HG02870 (cell line): Measurements from ENCODE around the gene NRXN2.

ENCODE experiments used
- ATAC-seq: cut with Tn5 transposase; IDR thresholded peaks from one replicate; pipeline ENCODE4 v1.9.1; 2021; ENCODE audit warnings: mild to moderate bottlenecking, moderate library complexity; ENCODE audit not compliant: unreplicated experiment

The NRXN2 gene

DNA sequence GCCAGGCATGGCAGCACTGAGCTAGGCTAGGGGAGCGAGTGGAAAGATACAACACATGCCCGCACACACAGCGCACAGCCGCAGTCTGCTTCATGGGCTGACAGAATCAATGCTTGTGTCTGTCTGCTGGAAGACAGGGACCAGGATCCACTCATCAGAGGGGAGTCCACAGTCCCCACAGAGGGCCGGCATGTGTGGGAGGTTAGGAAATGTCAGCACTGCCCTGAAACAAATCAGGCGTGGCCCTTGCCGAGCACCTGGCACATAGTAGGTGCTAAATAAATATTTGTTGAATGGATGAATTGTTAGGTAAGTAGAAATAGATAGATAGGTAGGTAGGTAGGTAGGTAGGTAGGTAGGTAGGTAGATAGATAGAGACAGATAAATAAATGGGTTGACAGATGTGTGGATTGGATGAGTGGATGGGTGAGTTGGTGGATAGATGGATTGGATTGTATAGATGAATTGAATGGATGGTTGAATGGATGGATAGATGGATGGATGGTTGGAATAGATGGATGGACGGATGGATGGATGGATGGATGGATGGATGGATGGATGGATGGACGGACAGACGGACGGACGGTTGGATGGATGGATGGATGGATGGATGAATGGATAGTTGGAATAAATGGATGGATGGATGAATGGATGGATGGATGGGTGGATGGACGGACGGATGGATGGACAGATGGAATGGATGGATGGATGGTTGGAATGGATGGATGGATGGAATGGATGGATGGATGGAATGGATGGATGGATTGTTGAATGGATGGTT is 128.6 kb downstream of the NRXN2 start:
- no peak for ATAC-seq

DNA sequence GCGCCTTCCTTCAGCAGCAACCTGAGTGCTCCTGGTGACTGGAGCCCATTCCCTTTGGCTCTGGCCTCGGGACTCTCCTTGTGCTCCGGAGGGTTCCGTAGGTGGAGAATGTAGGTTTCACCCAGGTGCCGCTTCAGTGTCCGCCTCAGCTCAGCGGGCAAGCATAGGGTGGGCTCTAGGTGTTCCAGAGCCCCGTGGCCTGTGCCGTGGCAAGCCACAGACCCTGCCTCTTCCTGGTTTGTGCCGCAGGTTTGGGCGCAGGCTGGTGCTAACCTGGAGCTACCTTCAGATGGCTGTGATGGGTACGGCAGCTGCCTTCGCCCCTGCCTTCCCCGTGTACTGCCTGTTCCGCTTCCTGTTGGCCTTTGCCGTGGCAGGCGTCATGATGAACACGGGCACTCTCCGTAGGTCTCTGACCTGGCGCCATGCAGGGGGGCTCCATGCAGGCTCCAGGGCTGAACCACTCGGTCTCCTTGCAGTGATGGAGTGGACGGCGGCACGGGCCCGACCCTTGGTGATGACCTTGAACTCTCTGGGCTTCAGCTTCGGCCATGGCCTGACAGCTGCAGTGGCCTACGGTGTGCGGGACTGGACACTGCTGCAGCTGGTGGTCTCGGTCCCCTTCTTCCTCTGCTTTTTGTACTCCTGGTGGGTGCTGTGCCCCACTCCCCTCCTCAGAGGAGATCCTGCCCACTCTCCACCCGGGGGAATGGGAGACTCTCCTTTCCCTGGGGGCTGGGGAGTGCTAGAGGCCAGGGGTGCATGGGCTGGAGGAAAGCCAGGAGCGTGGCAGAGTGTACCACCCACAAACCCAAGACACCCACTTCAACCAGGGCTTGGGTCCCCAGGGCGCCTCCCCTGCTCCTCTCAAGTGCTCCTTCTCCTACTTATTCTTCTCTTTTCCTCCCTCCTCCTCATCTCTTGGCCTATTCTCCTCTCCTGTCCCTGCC is 129.6 kb downstream of the NRXN2 start:
- ATAC-seq, result no peak

GRCh38 chr11:64592656-64593055 is 130.3 kb downstream of the NRXN2 start:
- ATAC-seq, result no peak

DNA sequence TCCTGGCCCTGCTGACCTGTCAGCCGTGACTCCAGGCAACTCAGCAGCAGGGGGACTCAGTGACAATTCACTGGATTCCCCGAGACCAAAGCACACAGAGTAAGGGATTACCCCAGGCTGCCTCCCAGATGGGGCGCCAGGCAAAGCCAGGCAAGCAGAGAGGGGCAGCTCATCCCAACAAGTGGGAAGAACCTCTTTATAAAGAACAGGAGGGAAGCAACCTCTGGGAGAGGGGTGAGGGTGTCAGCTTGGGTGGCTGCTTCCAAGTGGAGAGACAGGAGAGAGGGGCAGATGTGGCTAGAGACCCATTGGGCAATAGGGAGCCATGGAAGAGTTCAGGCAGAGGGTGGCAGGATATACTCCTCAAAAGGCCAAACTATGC is 130.8 kb downstream of the NRXN2 start:
- ATAC-seq, result no peak

DNA sequence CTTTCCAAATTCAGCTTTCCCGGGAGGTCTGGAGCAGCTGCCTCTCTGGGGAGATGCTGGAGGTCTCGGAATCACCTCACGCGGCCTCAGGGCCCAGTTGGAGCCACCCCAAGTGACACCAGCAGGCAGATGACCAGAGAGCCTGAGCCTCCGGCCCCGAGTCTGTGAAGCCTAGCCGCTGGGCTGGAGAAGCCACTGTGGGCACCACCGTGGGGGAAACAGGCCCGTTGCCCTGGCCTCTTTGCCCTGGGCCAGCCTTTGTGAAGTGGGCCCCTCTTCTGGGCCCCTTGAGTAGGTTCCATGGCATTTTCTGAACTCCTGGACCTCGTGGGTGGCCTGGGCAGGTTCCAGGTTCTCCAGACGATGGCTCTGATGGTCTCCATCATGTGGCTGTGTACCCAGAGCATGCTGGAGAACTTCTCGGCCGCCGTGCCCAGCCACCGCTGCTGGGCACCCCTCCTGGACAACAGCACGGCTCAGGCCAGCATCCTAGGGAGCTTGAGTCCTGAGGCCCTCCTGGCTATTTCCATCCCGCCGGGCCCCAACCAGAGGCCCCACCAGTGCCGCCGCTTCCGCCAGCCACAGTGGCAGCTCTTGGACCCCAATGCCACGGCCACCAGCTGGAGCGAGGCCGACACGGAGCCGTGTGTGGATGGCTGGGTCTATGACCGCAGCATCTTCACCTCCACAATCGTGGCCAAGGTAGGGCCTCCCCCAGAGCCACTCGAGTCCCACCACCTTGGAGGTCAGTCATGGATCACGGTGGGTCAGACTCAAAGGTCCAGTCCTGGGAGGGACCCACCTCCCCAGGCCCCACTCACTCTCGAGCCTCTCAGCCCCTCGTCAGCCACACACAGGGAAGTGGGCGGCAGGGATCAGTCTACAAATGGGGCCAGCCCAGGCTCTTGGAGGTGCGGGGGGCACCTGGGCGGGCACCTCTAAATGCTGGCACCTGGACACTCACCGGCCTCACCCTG is 131.5 kb downstream of the NRXN2 start:
- no peak for ATAC-seq

DNA sequence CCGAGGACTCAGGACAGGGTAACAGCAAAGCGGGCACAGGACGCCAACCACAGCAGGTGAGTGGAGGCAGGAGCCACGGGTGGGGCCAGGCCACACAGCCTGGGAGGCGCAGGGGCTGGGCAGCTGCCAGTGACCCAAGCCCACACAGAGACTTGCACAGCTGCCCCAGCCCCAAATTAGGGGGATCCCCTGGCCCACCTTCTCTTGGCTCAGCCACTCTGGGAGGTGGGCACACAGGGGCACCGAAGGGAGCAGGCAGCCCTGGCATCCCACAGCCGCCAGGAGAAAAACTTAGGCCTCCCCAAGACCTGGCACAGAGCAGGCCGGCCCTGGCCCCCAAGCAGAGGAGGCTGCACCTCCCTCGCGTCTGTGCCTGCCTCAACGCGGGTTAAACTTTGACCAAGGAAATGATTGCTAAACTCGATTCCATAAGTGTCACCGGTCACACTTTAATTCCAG is 132.2 kb downstream of the NRXN2 start, which contains the start of gene SLC22A12:
SLC22A12 (plus strand) TSS at position 458 of the 459 bp plus-strand sequence. CDS start 337 bp downstream, outside the sequence.
- ATAC-seq, result no peak

DNA sequence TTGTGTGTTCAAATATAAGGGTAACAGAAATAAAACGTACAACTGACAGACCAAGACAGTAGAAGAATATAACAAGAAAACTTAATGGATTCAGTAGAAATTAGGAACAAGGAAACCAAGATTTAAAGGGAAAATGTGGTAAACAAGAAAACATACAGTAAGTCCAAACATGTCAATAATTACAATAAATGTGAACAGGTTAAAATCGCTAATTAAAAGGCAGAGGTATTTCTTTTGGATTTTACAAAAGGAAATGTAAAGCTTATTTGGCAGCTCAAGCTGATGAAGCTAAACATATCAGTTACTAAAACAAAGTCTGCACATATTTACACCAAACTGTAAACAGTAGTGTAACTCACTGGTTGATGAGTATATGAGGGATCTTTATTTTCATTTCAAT is 134.3 kb downstream of the NRXN2 start:
- no peak for ATAC-seq

DNA sequence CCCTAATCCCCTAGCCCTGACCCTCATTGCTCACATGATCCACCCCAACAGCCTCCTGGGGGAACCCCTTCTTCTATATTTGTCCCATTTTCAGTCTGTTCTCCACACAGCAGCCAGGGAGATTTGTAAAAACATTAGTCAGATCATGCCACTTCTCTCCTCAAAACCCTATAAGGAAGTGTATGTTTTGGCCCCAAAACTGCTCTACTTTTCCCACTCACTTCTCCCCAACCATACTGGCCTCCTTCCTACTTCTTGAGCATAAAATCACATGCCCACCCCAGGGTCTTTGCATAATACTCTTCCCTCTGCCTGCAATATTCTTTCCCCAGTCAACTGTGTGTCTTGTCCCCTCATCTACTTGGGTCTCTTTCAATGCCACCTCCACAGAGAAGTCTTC is 136.6 kb downstream of the NRXN2 start:
- no peak for ATAC-seq

DNA sequence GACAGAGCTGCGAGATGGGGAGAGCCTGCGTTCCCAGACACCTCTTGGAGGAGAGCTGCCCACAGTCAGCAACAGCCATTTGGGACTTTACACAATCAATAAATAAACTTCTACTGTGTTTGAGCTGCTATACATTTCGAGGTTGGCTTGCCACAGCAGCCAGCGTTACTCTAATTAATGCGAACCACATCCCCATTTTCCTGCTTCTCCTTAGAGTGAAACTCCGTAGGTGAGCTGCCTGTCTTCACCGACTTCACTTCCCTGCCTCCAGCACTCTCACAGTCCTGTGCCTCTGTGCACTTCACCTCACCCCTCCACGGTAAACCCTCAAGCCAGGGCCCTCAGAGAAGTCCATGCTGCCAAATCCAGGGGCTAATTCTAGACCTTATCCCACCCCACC is 137.8 kb downstream of the NRXN2 start:
- no peak for ATAC-seq

DNA sequence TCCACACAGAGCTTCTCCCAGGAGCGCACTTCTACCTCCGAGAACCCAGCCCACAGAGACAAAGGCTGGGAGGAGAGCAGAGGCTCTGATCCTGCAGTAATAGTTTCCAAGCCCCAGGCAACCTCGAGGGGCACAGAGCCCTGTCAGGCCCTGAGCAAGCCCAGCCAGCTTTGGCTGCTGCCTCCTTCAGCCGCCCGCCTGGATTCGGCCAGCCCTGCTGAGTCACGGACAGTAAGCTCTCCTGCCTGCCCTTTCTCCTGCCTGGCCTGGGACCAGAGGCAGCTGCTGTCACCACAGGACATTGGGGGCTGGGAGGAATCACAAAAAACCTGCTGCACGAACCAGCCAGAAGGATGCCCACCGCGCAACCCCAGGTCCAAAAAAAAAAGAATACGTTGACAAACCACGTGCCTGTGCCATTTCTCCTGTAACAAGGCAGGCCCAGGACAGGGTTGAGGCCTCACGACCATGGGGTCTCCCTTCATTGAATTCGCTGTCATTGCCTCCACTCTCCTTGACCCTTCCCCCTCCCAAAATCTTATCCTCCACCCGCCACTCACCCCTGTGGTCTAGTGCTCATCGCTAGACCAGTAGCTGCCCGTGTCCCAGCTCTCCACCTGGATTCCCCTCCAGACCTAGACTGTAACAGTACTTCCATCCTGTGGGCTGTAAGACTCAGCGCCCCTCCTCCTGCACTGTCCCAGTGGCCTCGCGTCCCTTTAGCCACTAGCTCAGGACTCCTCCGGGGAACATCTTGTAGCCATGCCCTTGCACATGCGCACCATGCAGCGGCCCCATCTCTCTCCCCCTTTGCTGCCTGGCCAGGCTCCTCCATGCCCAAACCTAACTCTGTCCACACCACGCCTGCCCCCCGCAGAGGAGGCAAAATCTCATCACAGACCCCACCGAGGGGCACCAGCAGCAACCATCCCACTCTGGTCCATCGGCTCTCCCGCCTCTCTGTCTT is 139.4 kb downstream of the NRXN2 start:
- ATAC-seq, result no peak

- no peak for ATAC-seq
These were observed 140.1 kb downstream of the NRXN2 start for GRCh38 chr11:64582885-64583284.

GRCh38 chr11:64581057-64581523 is 141.9 kb downstream of the NRXN2 start:
- ATAC-seq, result no peak

- no peak for ATAC-seq
These were observed 142.6 kb downstream of the NRXN2 start for GRCh38 chr11:64580412-64580811.

DNA sequence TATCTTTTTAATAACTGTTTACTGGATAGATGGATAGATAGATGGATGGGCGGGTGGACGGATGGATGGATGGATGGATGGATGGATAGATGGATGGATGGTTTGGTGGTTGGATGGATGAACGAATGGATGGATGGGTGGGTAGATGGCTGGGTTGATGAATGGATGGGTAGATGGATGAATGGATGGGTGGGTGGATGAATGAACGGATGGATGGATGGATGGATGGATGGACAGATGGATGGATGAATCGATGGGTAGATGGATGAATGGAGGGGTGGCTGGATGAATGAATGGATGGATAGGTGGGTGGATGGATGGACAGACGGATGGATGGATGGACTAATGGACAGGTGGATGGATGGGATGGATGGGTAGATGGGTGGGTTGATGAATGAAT is 145.8 kb downstream of the NRXN2 start:
- ATAC-seq, result no peak

DNA sequence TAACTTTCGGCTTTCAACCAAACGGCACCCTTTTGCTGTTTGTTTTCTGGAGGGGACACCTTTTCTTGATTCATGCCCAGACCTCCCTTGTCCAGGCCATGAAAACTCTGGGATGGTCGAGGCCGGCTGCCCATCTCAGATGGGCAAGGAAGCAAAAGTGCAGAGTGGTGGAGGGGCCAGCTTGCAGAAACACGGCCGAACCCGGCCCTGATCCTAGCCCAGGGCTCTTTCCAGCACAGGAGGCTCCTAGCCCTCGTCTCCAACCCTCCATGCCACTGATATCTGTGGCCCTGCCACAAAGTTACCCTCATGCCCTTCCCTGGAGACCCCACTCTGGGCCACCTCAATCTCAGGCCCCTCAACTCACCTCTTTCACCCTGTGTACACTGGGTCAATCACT is 150.9 kb downstream of the NRXN2 start:
- no peak for ATAC-seq

- ATAC-seq, result no peak
These were observed 151.4 kb downstream of the NRXN2 start for GRCh38 chr11:64571410-64572091.

DNA sequence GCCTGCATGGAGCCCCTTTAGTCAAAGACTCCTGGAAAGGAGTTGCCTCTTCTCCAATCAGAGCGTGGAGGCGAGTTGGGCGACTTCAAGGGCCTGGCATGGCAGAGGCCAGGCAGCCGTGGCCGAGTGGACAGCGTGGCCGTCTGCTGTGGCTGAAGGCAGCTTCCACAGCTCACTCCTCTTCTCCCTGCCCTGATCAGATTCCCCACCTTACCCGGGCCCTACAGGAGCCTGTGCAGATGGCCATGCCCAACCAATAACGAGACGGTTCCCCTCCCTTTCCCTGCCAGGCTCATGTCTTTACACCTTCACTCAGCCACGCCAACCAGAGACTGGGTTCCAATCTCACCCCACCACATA is 152.0 kb downstream of the NRXN2 start:
- no peak for ATAC-seq

DNA sequence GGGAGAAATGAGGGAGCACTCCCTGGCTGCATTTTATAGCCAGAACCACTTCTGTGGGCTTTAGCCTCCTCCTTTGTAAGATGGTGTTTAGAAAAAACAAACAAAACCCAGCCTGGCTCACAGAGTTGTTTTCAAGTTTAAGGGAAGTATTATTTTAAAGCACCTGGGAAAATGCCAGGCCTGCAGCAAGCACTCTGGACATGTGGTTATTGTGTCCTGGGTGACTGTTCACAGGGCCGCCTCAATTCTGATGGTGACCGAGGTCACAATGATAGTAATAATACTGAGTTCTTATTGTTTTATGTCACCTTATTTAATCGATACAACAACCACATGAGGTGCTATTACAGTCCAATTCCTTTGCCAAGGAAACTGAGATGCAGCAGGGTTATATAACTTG is 152.7 kb downstream of the NRXN2 start:
- ATAC-seq, result no peak
